Subcutaneous adipose tissue (tissue), 4 donors: ENCODE data around the gene ANTXR1. TPM values are rescaled to one million over a fixed set of nuclear protein-coding genes. Genes with fewer than 3 reads are reported as not detected.

Experiments
- CTCF ChIP-seq: fragments of 450-650 bp; IDR thresholded peaks from one replicate; pipeline ENCODE4 v1.5.1; 2016; ENCODE audit warnings: low read depth, mild to moderate bottlenecking, control low read depth, antibody characterized with exemption, moderate library complexity
- total RNA-seq, 4 donors: library from RNA; depleted of rRNA; stranded (reverse); fragments of >200 nt; gene quantifications; one replicate each; pipeline ENCODE4 v1.1.0, GENCODE V29; 2016

ANTXR1 gene
- total RNA-seq, 4 donors from 2014 or later, result 45.4 to 88.7 (median 67.0) TPM

DNA sequence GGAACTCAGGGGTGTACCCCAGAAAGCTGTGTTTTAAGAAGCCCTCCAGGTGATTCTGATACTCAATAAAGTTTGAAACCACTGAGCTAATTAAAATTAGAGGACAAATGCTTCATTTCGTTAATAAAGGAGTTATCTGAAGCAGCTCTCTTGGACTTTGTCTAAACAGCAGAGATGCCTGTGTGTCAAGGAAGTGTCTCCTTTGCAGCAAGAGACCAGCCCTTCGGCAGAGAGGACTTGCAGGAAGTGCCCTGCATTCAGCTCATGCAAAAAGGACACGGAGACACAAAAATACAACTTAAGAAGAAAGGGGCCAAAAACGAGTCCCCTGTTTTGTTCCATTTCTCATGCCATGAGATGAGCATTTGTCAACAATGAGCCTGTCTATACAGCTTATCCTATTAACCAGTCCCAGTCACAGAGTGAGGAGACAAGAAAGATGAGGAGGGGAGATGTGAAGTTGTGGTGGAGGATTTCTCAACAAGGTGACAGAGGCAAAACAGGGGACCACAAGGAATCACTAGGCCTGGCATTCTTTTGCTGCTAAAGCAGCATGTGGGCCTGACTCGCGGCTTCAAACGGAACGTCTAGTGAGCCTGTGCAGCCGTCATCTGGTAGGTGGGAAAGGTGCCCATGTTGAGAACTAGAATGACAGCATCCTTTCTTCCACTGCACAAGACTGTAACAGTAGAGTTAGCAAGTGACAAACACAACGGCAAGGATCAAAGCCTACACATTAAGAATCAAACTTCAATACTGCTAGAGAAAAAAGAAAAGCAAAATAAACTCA, 152.3 kb downstream of the ANTXR1 start:
- TF ChIP-seq CTCF, result no peak

GRCh38 chr2:69166465-69166811, 153.5 kb downstream of the ANTXR1 start:
- TF ChIP-seq CTCF, result no peak

DNA sequence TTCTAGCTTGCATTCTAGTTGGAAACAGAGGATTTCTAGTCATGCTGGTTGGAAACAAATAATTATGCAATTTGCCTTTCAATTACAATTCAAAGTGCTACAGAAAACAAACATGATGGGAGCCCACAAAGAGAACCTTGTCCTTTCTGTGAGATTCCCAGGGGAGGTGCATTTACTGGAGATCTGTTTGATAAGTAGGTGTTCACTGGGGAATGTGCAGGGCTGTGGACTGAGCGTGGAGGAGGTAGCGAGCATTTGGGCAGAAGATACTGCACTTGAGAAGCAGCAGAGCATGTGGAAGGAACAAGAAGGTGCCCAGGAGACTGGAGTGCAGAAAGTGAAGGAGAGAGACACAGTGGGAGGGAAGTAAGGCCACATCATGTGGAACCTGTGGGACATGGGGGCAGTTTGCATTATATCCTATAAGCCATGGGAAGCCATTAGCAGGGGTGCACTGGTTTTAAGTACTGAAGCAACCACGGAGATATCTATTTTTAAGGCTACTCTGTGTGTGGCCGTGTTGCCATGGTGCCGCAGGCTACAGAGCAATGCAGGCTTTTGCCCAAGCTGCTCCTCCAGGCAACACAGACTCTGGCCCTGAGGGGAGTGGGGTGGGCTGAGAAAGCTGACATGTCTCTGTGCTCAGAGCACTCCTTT, 154.0 kb downstream of the ANTXR1 start:
- TF ChIP-seq CTCF, result no peak

DNA sequence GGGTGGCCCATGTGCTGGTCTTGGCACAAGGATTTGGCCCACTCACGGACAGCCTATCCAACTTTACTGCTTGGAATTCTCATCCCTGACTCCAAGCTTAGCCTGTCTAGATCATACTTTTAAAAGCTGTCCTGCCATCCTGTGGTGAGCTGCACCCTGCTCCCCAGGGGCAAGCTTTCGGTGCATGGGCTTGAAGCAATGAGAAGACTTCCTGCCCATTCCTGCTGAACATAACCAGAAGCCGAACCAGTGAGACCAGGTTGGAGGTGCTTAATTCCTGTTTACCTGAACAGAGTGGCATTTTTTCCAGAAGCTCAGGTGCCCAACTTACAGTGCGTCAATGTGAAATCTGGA, 154.5 kb downstream of the ANTXR1 start:
- no peak for TF ChIP-seq CTCF

- TF ChIP-seq CTCF, result no peak
Observed at GRCh38 chr2:69168144-69168813, 155.3 kb downstream of the ANTXR1 start.

DNA sequence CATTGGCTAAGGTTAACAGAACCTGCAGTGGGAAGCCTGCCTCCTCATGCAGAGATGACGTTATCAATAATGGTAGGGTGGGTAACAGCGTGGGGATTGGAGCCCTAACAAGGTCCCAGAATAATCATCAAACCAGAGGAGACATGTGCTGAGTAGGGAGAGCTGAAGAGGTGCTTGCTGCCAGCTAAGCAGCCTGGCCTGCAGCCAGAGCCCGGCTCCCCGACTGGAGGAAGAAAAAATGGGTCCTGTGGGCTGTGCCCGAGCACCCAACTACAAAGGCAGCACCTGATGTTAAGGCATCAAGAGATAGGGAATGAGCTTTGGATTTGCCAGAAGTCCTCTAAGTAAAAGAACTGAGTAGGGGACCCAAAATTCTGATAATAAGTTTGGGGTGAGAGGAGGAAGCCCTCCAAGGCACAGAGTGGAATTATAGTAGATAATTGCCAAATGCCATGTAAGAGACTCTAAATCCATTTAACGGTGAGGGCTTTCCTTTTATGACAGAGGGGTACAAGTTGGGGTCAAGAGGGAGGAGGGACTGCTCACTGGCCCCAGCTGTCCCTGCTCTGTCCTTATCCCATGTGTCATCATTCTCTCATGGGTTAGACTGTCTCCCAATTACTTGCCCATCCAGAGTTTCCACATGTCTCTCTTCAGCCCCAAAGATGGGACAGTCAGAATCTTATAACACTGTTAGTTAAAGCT, 156.1 kb downstream of the ANTXR1 start:
- no peak for TF ChIP-seq CTCF
